ENCODE results near the gene BIN1. TPM values are rescaled to one million over a fixed set of nuclear protein-coding genes. Genes with fewer than 3 reads are reported as not detected.

The BIN1 gene
- total RNA-seq, 1 experiment from 2014 or later = 42.5 TPM

DNA sequence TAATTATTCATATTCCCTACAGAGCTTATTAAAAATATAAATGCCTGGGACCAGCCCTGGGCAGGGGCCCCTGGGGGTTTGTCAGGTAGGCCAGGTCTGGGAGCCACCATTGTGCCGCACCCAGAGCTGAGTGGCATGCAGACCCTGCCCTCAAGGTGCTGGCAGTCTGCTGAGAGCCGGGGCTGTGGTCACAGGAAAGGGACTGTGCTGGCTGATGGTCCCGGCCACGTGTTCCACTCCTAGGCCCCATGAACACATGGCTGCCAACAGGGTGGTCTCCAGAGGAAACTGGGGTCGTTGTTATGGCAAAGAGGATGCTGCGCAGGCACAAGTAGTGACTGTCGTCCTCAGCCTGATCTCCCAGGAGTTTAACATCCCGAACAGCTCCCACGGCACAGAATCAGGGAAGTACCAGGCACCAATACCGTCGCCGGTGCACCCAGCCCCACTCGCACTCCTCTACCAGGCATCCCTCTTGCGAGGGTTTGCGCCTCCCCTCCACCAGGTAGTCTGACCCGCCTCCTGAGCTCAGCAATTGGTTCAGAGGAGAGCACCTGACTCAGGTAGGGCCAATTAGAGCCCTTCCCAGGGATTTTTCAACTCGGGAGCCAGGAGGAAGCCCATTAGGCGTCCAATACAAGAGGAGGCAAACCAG is 39.2 kb upstream of the BIN1 start:
- no peak for DNase-seq (ENCODE audit: low spot score)
- POLR2A ChIA-PET = no interaction called here
- CTCF ChIA-PET = no interaction called here
- H3K4me3 Mint-ChIP-seq = no peak overlapping the region
- TF ChIP-seq, protein P1, sequence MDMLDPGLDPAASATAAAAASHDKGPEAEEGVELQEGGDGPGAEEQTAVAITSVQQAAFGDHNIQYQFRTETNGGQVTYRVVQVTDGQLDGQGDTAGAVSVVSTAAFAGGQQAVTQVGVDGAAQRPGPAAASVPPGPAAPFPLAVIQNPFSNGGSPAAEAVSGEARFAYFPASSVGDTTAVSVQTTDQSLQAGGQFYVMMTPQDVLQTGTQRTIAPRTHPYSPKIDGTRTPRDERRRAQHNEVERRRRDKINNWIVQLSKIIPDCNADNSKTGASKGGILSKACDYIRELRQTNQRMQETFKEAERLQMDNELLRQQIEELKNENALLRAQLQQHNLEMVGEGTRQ (CRISPR knock-in tag; IDR thresholded peaks at IDR 0.05) = peak; percentile 40; the same call in 1 of the 2 replicates
- TF ChIP-seq ZNF396 (CRISPR knock-in tag; IDR thresholded peaks at IDR 0.05; ENCODE audit: borderline replicate concordance) = no peak
- no peak overlapping the region for H3K27ac Mint-ChIP-seq
- H3K27me3 Mint-ChIP-seq (ENCODE audit: low read depth) = no peaks in the 10 kb centered on the region
- H3K36me3 Mint-ChIP-seq = peaks cover 6% of the 10 kb centered on the region
- H3K4me1 Mint-ChIP-seq = peaks cover 9% of the 10 kb centered on the region
- ATAC-seq = peak; percentile 73
- peaks cover 12% of the 10 kb centered on the region for H3K9me3 Mint-ChIP-seq

DNA sequence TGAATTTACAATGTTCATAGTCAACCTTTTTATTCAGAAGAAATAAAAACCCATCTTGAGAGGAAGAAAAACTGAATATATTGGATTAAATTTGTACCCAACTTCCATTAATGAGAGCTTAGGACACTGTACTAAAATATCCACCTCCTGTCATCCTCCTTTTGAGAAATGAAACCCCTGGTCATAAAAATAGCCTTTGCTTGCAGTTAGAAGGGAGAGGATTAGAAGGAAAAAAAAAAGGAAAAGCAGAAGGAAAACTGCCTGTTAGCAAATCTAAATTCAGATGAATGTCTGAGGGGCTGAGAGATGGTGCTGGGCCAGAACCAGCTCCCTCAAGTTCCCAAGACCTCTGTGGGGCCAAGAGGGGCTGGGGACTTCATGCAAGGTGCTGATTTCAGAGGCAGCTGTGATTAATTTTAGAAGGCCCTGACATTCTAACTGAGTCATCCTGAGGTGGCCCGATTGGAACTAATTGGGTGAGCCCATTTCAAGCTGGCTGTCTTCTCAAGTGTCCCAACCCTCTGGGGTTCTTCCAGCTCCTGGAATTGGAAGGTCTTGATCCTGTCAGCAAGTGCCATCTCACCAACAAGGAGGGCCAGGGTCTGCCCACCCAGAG is 38.4 kb upstream of the BIN1 start:
- no peaks in the 10 kb centered on the region for H3K27me3 Mint-ChIP-seq (ENCODE audit: low read depth)
- peaks cover under 1% of the 10 kb centered on the region; the same call in 1 of the 2 replicates for H3K36me3 Mint-ChIP-seq
- ChIA-PET CTCF (interaction anchor here (0.7 to 1.1 kb wide), 4 partner anchors 12 to 78 kb away, joined by 3 to 4 read pairs (median 3); no protein-coding TSS in a partner anchor), POLR2A (no interaction called here)
- H3K27ac Mint-ChIP-seq = no peak overlapping the region
- no peak overlapping the region for H3K4me3 Mint-ChIP-seq
- peaks cover 9% of the 10 kb centered on the region for H3K4me1 Mint-ChIP-seq
- TF ChIP-seq SMAD3 (CRISPR knock-in tag; IDR thresholded peaks at IDR 0.05; ENCODE audit: borderline replicate concordance) (no peak), NR1H2 (CRISPR knock-in tag; IDR thresholded peaks at IDR 0.05) (no peak), ZNF671 (CRISPR knock-in tag; IDR thresholded peaks at IDR 0.05) (no peak), ZNF423 (CRISPR knock-in tag; IDR thresholded peaks at IDR 0.05) (no peak)
- TF ChIP-seq, protein P2, sequence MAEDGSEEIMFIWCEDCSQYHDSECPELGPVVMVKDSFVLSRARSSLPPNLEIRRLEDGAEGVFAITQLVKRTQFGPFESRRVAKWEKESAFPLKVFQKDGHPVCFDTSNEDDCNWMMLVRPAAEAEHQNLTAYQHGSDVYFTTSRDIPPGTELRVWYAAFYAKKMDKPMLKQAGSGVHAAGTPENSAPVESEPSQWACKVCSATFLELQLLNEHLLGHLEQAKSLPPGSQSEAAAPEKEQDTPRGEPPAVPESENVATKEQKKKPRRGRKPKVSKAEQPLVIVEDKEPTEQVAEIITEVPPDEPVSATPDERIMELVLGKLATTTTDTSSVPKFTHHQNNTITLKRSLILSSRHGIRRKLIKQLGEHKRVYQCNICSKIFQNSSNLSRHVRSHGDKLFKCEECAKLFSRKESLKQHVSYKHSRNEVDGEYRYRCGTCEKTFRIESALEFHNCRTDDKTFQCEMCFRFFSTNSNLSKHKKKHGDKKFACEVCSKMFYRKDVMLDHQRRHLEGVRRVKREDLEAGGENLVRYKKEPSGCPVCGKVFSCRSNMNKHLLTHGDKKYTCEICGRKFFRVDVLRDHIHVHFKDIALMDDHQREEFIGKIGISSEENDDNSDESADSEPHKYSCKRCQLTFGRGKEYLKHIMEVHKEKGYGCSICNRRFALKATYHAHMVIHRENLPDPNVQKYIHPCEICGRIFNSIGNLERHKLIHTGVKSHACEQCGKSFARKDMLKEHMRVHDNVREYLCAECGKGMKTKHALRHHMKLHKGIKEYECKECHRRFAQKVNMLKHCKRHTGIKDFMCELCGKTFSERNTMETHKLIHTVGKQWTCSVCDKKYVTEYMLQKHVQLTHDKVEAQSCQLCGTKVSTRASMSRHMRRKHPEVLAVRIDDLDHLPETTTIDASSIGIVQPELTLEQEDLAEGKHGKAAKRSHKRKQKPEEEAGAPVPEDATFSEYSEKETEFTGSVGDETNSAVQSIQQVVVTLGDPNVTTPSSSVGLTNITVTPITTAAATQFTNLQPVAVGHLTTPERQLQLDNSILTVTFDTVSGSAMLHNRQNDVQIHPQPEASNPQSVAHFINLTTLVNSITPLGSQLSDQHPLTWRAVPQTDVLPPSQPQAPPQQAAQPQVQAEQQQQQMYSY (CRISPR knock-in tag; IDR thresholded peaks at IDR 0.05) = no peak
- TF ChIP-seq, protein P3, sequence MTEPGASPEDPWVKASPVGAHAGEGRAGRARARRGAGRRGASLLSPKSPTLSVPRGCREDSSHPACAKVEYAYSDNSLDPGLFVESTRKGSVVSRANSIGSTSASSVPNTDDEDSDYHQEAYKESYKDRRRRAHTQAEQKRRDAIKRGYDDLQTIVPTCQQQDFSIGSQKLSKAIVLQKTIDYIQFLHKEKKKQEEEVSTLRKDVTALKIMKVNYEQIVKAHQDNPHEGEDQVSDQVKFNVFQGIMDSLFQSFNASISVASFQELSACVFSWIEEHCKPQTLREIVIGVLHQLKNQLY (CRISPR knock-in tag; IDR thresholded peaks at IDR 0.05) = no peak
- TF ChIP-seq, protein P4, sequence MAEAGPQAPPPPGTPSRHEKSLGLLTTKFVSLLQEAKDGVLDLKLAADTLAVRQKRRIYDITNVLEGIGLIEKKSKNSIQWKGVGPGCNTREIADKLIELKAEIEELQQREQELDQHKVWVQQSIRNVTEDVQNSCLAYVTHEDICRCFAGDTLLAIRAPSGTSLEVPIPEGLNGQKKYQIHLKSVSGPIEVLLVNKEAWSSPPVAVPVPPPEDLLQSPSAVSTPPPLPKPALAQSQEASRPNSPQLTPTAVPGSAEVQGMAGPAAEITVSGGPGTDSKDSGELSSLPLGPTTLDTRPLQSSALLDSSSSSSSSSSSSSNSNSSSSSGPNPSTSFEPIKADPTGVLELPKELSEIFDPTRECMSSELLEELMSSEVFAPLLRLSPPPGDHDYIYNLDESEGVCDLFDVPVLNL (CRISPR knock-in tag; IDR thresholded peaks at IDR 0.05; ENCODE audit: borderline replicate concordance, low read depth) = no peak
- TF ChIP-seq, protein P5, sequence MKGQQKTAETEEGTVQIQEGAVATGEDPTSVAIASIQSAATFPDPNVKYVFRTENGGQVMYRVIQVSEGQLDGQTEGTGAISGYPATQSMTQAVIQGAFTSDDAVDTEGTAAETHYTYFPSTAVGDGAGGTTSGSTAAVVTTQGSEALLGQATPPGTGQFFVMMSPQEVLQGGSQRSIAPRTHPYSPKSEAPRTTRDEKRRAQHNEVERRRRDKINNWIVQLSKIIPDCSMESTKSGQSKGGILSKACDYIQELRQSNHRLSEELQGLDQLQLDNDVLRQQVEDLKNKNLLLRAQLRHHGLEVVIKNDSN (CRISPR knock-in tag; IDR thresholded peaks at IDR 0.05) = no peak
- TF ChIP-seq, protein P6, sequence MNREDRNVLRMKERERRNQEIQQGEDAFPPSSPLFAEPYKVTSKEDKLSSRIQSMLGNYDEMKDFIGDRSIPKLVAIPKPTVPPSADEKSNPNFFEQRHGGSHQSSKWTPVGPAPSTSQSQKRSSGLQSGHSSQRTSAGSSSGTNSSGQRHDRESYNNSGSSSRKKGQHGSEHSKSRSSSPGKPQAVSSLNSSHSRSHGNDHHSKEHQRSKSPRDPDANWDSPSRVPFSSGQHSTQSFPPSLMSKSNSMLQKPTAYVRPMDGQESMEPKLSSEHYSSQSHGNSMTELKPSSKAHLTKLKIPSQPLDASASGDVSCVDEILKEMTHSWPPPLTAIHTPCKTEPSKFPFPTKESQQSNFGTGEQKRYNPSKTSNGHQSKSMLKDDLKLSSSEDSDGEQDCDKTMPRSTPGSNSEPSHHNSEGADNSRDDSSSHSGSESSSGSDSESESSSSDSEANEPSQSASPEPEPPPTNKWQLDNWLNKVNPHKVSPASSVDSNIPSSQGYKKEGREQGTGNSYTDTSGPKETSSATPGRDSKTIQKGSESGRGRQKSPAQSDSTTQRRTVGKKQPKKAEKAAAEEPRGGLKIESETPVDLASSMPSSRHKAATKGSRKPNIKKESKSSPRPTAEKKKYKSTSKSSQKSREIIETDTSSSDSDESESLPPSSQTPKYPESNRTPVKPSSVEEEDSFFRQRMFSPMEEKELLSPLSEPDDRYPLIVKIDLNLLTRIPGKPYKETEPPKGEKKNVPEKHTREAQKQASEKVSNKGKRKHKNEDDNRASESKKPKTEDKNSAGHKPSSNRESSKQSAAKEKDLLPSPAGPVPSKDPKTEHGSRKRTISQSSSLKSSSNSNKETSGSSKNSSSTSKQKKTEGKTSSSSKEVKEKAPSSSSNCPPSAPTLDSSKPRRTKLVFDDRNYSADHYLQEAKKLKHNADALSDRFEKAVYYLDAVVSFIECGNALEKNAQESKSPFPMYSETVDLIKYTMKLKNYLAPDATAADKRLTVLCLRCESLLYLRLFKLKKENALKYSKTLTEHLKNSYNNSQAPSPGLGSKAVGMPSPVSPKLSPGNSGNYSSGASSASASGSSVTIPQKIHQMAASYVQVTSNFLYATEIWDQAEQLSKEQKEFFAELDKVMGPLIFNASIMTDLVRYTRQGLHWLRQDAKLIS (CRISPR knock-in tag; IDR thresholded peaks at IDR 0.05; ENCODE audit: borderline replicate concordance) = no peak
- TF ChIP-seq, protein P7, sequence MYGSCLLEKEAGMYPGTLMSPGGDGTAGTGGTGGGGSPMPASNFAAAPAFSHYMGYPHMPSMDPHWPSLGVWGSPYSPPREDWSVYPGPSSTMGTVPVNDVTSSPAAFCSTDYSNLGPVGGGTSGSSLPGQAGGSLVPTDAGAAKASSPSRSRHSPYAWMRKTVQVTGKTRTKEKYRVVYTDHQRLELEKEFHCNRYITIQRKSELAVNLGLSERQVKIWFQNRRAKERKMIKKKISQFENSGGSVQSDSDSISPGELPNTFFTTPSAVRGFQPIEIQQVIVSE (CRISPR knock-in tag; IDR thresholded peaks at IDR 0.05; ENCODE audit: borderline replicate concordance) = no peak
- DNase-seq (ENCODE audit: low spot score) (no peak), ATAC-seq (no peak)
- peaks cover 5% of the 10 kb centered on the region for H3K9me3 Mint-ChIP-seq
